GM21576 (cell line): Measurements from ENCODE around the gene FMN1.

Experiments used
- ATAC-seq: cut with Tn5 transposase; IDR thresholded peaks from one replicate; pipeline ENCODE4 v1.9.1; 2021; ENCODE audit warnings: mild to moderate bottlenecking, moderate library complexity; ENCODE audit not compliant: unreplicated experiment

FMN1 gene

DNA sequence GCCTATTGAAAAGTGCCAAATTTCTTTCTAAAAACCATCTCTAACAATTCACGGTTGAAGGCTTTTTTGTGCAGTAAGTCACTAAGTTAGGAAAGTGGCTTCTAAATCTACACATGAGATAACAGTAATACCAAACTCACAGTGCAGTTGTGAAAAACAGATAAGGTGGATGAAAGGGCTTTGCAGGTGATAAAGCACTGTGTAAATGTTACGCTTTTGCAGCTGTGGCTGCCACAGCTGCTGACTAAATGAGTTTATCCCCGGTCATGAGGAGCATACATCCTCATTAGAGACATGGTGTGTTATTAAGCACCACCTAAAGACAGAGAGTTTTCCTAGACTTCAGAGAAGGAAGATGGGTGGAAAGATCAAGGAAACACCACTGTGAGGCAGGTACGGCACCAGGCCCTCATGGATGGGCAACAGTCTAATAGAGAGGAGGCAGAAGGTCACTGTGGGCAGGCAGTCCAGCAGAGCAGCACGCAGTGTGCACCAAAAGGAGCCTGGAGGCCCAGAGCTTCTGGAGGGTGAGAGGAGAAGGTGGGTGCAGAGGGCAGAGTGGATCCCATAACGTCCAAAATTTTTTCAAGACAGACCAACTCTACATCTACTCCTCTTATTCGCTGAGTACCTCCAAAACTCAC, 68.5 kb downstream of the FMN1 start:
- ATAC-seq: no peak

DNA sequence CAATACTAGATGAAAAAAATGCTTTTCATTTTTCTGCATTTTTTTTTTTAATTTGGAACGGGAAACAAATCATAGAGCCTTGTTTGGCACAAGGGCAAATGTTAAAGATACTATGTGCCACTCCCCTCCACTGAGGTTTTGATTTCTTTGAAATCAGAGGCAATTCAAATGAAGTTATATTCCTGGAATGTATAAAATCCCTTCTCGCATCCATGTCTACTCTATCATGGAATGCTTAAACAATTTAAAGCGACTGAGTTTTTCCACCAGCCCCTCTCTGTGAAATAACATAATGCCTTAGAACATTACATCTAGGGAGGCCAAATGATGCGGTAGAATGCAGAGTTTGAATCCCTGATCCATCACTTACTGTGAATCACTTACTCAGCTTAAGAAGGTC, 69.7 kb downstream of the FMN1 start:
- no peak for ATAC-seq

DNA sequence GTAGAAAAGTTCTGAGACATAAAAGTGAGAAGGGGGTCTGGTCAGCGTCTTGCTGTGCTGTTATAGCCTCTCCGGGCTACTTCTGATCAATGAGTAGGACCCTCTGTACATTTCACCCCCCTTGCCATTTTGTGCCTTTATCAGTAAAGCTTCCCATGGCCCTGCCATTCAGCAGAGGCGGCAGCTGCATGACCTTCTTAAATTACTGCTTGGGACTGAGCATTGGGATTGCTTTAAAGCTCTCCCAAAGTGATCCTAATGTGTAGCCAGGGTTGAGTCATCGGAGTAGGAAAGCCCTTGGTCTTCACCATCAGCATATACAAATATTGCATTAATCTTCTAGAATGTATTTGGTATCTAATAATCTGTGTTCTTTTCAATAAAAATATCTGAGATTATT, 70.2 kb downstream of the FMN1 start:
- no peak for ATAC-seq

DNA sequence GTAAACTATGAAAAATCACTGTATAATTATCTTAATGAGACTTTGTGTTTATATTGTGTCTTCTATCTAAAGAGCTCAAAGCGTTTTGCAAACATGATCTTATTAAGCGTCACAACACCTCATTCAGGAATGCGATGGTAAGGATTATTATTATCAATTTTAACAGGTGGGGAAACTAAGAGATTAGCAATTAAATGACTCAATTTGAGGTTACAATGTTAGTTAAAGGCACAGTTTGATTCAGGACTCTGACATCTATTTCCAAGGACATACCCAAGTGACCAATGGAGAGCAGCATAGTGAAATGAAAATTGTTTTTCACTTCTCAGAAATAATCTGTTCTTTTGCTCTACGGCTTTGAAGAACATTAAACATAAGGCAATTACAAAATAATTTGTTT, 74.6 kb downstream of the FMN1 start:
- no peak for ATAC-seq

DNA sequence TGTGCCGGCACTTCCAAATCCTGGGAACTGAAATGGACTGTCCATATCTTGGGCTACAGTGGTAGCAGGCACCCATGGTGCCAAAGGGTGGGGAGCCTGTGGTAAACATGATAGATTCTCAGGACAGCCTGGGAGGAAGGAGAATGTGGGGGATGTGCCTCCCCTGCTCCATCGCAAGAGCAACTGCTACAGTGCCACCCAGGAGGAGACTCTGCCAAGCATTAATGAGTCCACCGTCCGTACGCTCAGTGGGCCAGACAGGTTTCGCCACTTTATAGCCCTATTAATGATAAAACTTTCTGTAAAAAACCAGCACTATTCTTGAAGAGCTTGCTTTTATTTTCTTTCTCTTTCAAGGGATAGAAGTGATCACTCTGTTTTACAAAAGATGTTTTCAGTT, 75.2 kb downstream of the FMN1 start:
- no peak for ATAC-seq

DNA sequence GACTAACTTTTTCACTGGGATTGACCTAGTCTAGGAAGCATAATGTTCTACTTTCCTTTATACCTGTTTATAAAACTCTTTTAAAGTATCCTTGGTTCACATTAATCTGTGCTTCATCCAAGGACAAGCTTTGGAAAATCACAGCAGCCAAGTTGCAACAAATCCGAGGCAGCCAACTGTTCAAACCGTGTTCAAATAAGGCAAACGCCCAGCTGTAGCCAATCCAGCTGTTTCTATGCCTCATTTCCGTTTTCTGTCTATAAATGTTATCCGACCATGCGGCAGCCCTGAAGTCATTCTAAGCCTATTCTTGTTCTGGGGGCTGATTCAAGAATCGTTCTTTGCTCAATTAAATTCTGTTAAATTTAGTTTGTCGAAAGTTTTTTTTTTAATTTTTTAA, 78.3 kb downstream of the FMN1 start:
- no peak for ATAC-seq

DNA sequence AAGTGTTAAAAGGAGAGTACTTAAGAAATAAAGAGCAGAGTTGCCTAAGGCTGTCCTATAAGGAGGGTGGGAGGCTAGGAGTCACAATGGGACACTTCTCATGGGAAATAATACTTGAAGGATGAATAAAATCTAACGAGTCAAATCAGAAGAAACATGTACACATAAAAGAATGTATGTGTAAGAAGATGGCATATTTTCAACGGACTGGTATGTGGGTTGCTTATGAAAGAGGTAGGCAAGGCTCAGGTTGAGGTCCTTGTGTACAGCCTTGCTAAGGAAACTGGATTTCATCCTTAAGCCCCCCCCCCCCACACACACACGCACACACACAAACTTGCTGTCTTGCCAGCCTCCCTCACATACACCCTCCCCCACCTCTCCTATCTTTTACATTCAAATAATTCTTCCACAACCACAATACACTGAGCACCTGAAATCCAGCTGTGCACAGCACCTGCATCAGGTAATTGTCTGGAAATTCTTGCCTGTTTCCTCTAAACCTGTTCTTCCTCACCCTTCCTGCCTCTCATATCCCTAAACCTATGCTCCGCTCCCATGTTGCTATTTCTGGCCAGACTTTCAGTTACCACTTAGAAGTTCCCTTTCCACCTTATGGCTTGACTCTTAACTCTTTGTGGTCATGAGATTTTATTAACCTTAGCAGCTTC, 79.2 kb downstream of the FMN1 start:
- ATAC-seq: no peak

DNA sequence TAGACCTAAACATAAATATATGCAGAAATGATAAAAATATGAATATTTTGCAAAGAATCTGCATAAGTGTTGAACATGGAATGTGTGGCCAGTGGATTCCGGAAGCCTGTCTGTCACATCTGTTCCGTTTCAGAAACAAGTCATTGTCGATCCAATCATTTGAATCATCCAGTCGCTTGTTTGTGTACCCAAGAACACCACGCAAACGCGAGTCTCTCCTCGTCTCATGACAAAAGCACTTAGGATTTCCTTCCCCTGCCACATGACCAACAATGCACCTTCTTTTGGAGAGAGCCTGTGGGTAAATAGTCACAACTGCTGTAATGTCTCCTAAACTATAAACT, 80.2 kb downstream of the FMN1 start:
- no peak for ATAC-seq

DNA sequence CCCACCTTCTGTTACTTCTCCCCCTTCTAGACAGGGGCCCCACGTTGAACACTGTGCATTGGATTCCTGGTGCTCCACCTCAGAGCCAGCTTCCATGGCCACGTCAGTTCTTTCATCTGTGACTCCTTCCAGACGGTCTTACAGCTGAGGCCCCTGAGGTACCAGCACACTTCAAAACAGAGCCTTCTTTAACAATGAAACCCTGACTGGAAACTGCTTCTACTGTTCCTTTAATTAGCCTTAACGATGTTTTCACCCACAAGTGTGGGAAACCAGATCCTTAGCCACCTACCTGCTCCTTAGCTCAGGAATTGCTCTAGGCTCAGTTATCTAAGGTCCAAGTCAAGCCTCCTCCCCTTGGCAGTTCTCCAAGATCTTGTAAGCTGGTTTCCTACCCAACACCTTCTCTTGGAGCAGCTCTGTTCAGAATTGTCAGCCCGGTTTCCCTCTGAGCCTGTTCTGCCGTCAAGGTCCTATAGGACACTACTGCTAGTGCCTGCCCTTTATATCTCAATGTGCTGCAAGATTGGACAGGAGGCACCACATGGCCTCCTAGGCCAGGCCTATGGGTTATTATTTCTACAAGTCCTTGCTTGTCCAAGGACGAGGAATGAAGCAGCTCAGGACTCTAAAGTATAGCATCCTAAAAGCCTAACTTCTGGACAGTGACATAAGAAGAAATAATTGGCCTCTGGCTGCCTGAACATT, 80.7 kb downstream of the FMN1 start:
- no peak for ATAC-seq

DNA sequence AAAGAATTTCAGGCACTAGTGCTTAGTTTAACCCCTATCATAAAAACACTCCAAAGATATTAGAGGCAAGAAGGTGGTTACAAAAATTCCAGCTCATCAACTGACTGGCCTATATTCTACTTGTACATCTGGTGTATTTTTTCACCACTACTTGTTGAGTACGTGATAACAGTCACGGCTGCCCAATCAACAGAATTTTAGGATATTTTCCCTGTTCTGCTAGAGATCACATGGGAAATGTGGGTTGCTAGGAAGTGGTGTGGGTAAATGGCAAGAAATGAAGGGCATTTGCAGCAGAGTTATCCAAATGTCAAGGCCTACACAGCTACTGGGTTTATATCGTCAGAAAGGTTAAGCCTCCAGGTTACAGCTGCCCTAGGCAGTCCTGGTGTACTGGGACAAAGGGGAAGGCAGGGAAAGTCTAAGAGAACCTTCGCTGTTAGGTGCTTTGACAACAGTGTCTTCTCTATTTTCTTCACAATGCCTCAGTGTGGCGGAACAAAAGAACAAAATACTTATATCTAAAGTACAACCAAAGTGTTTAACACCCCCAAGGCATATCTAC, 81.9 kb downstream of the FMN1 start:
- ATAC-seq: no peak

DNA sequence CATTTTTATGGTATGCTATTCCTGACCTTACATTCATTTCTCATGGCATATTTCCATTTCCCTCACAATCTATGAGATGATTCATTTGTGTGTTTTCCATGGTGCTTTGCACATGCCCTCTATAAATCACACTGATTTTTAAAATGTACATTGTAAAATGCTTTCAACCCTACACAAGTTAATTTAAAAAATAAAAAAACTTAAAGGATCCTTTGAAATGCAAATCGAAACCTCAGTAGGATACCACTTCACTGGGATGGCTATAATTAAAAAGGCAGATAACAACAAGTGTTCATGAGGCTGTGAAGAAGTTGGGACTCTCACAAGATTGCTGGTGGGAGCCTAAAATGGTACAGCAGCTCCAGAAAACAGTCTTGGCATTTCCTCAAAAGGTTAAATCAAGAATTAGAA, 83.5 kb downstream of the FMN1 start:
- no peak for ATAC-seq

DNA sequence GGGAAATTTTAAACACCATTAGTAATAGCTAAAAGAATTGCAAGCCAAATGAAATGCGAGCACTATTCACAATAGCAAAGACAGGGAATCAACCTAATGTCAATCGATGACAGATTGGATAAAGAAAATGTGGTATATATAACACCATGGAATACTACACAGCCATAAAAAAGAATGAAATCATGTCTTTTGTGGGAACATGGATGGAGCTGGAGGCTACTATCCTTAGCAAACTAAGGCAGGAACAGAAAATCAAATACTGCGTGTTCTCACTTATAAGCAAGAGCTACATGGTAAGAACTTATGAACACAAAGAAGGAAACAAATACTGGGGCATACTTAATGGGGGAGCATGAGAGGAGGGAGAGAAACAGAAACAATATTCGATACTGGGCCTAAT, 85.2 kb downstream of the FMN1 start:
- no peak for ATAC-seq

DNA sequence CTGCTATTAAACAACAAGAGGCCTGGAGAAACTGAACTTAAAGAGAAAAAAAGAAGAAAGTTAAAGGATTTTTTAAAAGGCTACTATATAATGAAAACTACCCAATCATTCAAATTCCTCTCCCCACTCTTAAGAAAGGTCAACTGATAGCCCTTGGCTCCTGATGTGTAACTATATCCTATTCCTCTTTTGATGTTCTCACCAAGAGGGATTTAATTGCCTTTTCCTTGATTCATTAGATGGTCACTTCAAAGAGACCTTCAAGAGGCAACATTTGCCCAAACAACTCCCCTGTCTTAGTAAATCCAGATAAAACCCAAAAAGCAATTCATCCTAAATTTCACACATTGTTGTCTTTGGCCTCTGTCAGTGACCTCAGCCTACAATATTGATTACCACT, 86.0 kb downstream of the FMN1 start:
- ATAC-seq: no peak

DNA sequence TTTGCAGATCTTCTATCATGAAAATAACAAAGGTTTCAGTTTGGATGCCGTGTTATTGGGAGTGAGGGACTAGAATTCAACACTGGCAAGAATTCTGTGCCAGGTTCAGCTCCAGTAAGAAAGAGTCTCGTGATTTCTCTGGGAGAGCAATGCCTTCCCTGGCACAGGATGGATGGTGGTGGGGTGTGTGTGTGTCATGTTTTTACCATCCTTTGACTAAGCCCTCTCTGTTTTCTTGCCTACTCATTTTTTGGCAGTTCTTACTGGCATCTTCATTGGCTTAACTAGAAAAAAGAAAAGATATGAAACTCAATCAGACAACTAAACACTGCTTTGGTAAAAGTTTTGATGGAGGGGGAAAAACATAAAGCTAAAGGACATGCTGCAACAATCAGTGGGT, 86.6 kb downstream of the FMN1 start:
- no peak for ATAC-seq

DNA sequence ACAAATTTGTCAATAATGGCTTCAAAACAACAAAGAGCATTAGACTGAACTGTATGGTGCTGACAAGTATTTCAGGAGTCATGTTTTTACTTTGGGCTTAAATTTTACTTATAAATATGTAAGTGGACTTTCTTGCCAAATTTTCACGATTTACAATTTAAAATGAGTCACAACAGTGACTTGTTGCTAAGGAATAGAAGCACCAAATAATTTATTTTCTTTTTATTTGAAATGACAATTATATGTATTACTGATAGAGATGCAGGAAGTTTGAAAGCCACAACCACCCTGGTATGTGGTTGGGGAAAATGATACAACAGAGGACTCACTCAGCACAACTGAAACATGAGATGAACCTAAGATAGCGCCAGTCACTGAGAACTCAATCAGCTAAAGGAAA, 90.3 kb downstream of the FMN1 start:
- ATAC-seq: no peak

DNA sequence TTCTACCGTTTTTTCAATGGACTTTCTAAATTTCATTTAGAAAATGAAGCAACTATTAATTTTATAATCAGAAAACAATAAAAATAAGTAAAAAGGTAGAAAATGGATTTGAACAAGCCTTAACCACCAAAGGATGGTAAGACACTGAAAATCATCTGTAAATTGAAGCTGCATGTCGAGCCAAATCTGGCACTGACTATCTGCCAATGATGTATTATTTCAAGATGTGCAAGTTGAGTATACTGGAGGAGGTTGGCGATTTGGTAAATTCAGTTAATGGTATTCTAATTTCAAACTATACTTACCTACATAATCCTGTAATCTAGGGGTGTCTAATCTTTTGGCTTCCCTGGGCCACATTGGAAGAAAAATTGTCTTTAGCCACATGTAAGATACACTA, 93.5 kb downstream of the FMN1 start:
- no peak for ATAC-seq

DNA sequence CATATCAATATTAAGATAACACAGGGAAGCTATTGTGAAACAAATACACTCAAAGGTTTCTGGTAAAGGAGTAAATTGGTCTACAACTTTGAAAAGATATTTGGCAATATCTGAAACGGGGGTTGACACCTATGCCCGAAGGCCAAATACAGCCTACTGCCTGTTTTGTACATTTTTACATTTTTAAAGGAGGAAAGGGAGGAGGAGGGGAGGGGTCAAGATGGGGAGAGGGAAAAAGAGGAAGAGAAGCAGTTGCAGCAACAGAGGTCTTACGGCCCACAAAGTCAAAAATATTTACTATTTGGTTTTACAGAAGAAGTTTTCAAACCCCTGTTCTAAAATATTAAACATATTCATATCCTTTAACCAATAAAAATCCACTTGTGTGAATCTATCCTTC, 94.2 kb downstream of the FMN1 start:
- no peak for ATAC-seq

DNA sequence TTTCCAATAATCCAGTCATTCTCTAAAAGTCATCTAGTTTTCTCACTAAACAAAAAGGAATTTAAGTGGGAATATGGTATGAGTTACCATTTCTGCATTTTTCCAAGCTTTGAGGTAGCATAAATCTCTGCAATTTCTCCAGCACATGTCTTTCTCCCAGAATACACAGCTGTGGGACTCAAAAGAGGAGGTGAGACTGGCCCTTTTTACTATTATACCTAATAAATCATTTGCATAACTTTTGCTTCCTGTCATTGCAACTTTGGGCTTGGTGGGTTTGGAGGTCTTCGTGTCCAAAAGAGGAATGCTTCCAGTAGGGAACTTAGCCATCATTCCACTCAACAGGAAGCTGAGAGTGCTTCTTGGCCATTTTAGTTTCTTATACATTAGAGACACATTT, 94.8 kb downstream of the FMN1 start:
- ATAC-seq: no peak

DNA sequence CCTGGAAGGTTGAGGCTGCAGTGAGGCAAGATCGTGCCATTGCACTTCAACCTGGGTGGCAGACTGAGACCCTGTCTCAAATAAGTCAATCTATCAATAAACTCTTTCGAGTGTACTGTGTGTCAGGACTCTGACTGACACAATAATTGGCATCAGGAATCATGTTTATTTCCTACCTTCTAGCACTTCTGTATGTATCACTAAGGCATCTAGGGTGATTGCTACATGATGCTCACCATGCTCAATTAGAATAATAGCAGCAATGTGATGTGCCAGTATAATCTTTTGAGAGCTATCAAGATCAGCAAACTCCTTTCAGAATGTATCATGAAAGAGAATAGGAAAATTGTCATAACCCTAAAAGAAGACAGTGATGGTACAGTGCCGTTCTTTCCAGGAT, 95.3 kb downstream of the FMN1 start:
- ATAC-seq: no peak

DNA sequence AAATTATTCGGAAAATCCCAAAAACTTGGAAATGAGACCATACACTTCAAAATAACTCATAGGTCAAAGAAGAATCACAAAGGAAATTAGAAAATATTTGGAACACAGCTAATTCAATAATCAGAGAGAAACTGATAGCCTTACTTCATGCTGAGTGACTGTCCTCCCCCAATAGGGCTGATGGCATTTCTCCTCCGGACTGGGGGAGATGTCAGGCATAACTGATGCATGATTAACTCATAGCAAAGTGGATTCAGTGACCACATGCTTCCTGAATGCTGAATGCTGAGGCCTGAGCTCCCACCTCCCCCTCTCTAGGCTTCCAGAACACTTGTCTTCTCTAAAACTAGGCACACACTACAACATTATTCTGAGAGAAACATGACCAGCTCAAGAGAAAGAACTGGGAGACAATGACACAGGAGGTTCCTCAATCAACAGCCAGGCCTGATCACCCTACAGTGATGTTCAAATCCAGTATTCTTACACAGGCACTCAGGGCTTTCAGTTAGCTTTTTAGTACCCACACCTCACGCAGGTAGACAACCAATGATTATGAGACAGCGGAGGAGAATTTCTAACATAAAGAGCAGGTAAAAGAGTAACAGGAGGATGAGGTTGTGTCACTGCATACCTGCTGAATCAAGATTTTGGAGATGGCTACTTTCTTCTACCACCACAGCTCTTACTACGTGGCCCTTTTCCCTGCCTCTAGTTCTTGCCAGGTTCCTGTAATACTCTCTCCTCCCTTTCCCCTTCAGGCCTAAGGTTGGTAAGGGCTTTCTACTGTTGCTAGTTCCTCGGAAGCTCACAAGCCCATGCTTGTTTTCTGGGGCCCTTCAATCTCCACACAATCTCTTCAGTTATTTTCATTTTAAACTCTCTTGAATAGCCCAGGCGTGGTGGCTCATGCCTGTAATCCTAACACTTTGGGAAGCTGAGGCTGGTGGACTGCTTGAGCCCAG, 96.1 kb downstream of the FMN1 start:
- no peak for ATAC-seq

DNA sequence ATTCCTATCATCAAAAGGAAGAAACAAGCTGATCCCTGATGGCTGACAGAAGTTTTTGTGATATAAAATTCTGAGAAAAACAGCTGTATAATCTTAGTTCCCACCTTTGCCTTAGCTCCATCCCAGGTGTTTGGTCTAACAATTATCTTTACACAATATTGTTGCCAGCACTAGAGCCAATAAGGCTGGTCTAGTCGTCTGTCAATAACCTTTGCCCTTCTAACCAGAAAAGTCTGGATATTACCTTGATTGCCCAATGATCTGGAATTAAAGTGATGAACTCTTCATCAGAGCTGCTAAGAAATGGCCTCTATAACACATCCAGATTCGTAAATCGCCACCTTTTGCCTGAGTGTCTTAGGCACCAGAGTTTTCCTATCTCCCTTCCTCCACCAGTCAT, 98.4 kb downstream of the FMN1 start:
- no peak for ATAC-seq
